HG03060 (cell line): ENCODE data around the gene RPA3.
A peak's percentile ranks its signal among the peaks of the same experiment; 100 is the strongest.

Experiments used
- ATAC-seq: cut with Tn5 transposase; IDR thresholded peaks from one replicate; pipeline ENCODE4 v1.9.1; 2021; ENCODE audit warnings: low read depth, moderate number of reproducible peaks; ENCODE audit not compliant: unreplicated experiment

Gene RPA3

GRCh38 chr7:7736671-7737070 lies 18.3 kb upstream of the RPA3 start:
- no peak for ATAC-seq

- no peak for ATAC-seq
Observed at GRCh38 chr7:7732621-7733281, 14.3 kb upstream of the RPA3 start.

- no peak for ATAC-seq
Observed at GRCh38 chr7:7731732-7732131, 13.3 kb upstream of the RPA3 start.

- ATAC-seq, result no peak
Observed at GRCh38 chr7:7720750-7721621, 2.6 kb upstream of the RPA3 start.

- ATAC-seq, result no peak
Observed at GRCh38 chr7:7720193-7720592, 1.8 kb upstream of the RPA3 start.

- peak; percentile 87 for ATAC-seq
Observed at GRCh38 chr7:7719236-7719635, 829 bp upstream of the RPA3 start.

GRCh38 chr7:7713730-7714129 lies 4.7 kb downstream of the RPA3 start:
- no peak for ATAC-seq

- no peak for ATAC-seq
Observed at GRCh38 chr7:7710469-7710868, 7.9 kb downstream of the RPA3 start.

- no peak for ATAC-seq
Observed at GRCh38 chr7:7709291-7709690, 9.1 kb downstream of the RPA3 start.

GRCh38 chr7:7707806-7708205 lies 10.6 kb downstream of the RPA3 start:
- ATAC-seq, result no peak

GRCh38 chr7:7707246-7707645 lies 11.2 kb downstream of the RPA3 start:
- ATAC-seq, result no peak

- no peak for ATAC-seq
Observed at GRCh38 chr7:7706556-7707172, 11.7 kb downstream of the RPA3 start.

- ATAC-seq, result no peak
Observed at GRCh38 chr7:7706101-7706511, 12.3 kb downstream of the RPA3 start.

GRCh38 chr7:7705318-7705717 lies 13.1 kb downstream of the RPA3 start:
- ATAC-seq, result no peak

GRCh38 chr7:7704867-7705266 lies 13.5 kb downstream of the RPA3 start:
- no peak for ATAC-seq

- no peak for ATAC-seq
Observed at GRCh38 chr7:7703427-7703826, 15.0 kb downstream of the RPA3 start.

- no peak for ATAC-seq
Observed at GRCh38 chr7:7702826-7703225, 15.6 kb downstream of the RPA3 start.

- ATAC-seq, result no peak
Observed at GRCh38 chr7:7701527-7701926, 16.9 kb downstream of the RPA3 start.

- no peak for ATAC-seq
Observed at GRCh38 chr7:7699970-7700369, 18.4 kb downstream of the RPA3 start.

- no peak for ATAC-seq
Observed at GRCh38 chr7:7699380-7699779, 19.0 kb downstream of the RPA3 start.

- ATAC-seq, result no peak
Observed at GRCh38 chr7:7698930-7699329, 19.5 kb downstream of the RPA3 start.
